Mesenchymal stem cell (in vitro differentiated cells and primary cell): ENCODE measurements around the gene FTH1.

Experiments
- DNase-seq: peaks from one replicate; pipeline ENCODE4 v3.0.0-alpha.2; 2013
- H2AFZ ChIP-seq: one replicate; pipeline ENCODE4 v1.6.1; 2013; ENCODE audit warnings: low read depth, mild to moderate bottlenecking, control low read depth, inconsistent platforms, low read length, moderate library complexity
- H2AK5ac ChIP-seq: 2 replicates; pipeline ENCODE4 v1.6.1; 2013; ENCODE audit warnings: low read length, moderate library complexity, mild to moderate bottlenecking, inconsistent platforms; ENCODE audit not compliant: severe bottlenecking
- H2BK120ac ChIP-seq: one replicate; pipeline ENCODE4 v1.6.1; 2013; ENCODE audit warnings: low read depth, mild to moderate bottlenecking, inconsistent platforms, low read length, moderate library complexity
- H2BK12ac ChIP-seq, 2 experiments: one replicate each; pipeline ENCODE4 v1.6.1; 2013; ENCODE audit warnings: inconsistent platforms in 2 of 2, low read length in 2 of 2, mild to moderate bottlenecking in 2 of 2, moderate library complexity in 2 of 2, control low read depth in 1 of 2
- H2BK15ac ChIP-seq: one replicate; pipeline ENCODE4 v1.6.1; 2013; ENCODE audit warnings: mild to moderate bottlenecking, low read depth, inconsistent platforms; ENCODE audit not compliant: poor library complexity, severe bottlenecking
- H2BK5ac ChIP-seq: 2 replicates; pipeline ENCODE4 v1.6.1; 2013; ENCODE audit warnings: low read depth, mild to moderate bottlenecking, low read length, control low read depth, inconsistent platforms; ENCODE audit not compliant: poor library complexity, severe bottlenecking
- H3K14ac ChIP-seq, 2 experiments: one replicate each; pipeline ENCODE4 v1.6.1; 2013; ENCODE audit warnings: inconsistent platforms in 2 of 2, low read length in 2 of 2, control low read depth in 1 of 2, mild to moderate bottlenecking in 1 of 2, moderate library complexity in 1 of 2
- H3K18ac ChIP-seq, 2 experiments: one replicate each; pipeline ENCODE4 v1.6.1; 2013; ENCODE audit warnings: inconsistent platforms in 2 of 2, low read length in 2 of 2, control low read depth in 1 of 2, low read depth in 1 of 2, mild to moderate bottlenecking in 1 of 2
- H3K23ac ChIP-seq, 2 experiments: one replicate each; pipeline ENCODE4 v1.6.1; 2013; ENCODE audit warnings: inconsistent platforms in 2 of 2, low read length in 2 of 2, mild to moderate bottlenecking in 2 of 2, moderate library complexity in 2 of 2, control low read depth in 1 of 2
- H3K27ac ChIP-seq: 2 replicates; pipeline ENCODE4 v1.5.1; 2013; ENCODE audit warnings: mild to moderate bottlenecking, moderate library complexity, low read length, control low read depth, inconsistent platforms; ENCODE audit not compliant: poor library complexity, severe bottlenecking
- H3K27me3 ChIP-seq, 2 experiments: 2 replicates each; pipeline versions ENCODE4 v1.6.1 to v1.7.0; 2013; ENCODE audit warnings: low read length in 2 of 2, mild to moderate bottlenecking in 2 of 2, moderate library complexity in 2 of 2, control low read depth in 1 of 2, inconsistent platforms in 1 of 2; ENCODE audit not compliant: control insufficient read depth in 1 of 2, insufficient read depth in 1 of 2
- H3K36me3 ChIP-seq, 2 experiments: 2 replicates each; pipeline versions ENCODE4 v1.6.1 to v1.7.0; 2013; ENCODE audit warnings: low read length in 2 of 2, control low read depth in 1 of 2, inconsistent platforms in 1 of 2, low read depth in 1 of 2, mild to moderate bottlenecking in 1 of 2; ENCODE audit not compliant: insufficient read depth in 2 of 2, control insufficient read depth in 1 of 2
- H3K4ac ChIP-seq, 2 experiments: one replicate each; pipeline ENCODE4 v1.6.1; 2013; ENCODE audit warnings: inconsistent platforms in 2 of 2, low read length in 2 of 2, mild to moderate bottlenecking in 2 of 2, moderate library complexity in 2 of 2, control low read depth in 1 of 2, low read depth in 1 of 2
- H3K4me1 ChIP-seq: 2 replicates; pipeline ENCODE4 v1.6.1; 2013; ENCODE audit warnings: low read depth, low read length, control low read depth; ENCODE audit not compliant: control insufficient read depth, insufficient read depth
- H3K4me2 ChIP-seq: 2 replicates; pipeline ENCODE4 v1.6.1; 2013; ENCODE audit warnings: low read length, mild to moderate bottlenecking, inconsistent platforms; ENCODE audit not compliant: poor library complexity, severe bottlenecking
- H3K4me3 ChIP-seq, 2 experiments: 2 replicates each; pipeline versions ENCODE4 v1.5.1 to v1.7.0; 2013; ENCODE audit warnings: low read length in 2 of 2, mild to moderate bottlenecking in 2 of 2, control low read depth in 1 of 2, low read depth in 1 of 2; ENCODE audit not compliant: insufficient read depth in 1 of 2
- H3K79me1 ChIP-seq: replicated peaks from 2 replicates; pipeline ENCODE4 v1.6.1; 2013; ENCODE audit warnings: mild to moderate bottlenecking, control low read depth, low read length, inconsistent platforms; ENCODE audit not compliant: poor library complexity, severe bottlenecking
- H3K9ac ChIP-seq: 2 replicates; pipeline ENCODE4 v1.7.0; 2013; ENCODE audit warnings: mild to moderate bottlenecking, low read length, moderate library complexity
- H3K9me3 ChIP-seq: 2 replicates; pipeline ENCODE4 v1.7.0; 2013; ENCODE audit warnings: mild to moderate bottlenecking, low read length; ENCODE audit not compliant: control insufficient read depth
- H4K8ac ChIP-seq: one replicate; pipeline ENCODE4 v1.6.1; 2013; ENCODE audit warnings: inconsistent platforms, mild to moderate bottlenecking, low read length, moderate library complexity
- H4K91ac ChIP-seq: one replicate; pipeline ENCODE4 v1.6.1; 2013; ENCODE audit warnings: mild to moderate bottlenecking, low read length, inconsistent platforms
- WGBS: methylation state at CpG from one replicate; pipeline ENCODE4 v1.1.7; 2013; ENCODE audit warnings: mixed read lengths; 5-methylcytosine and 5-hydroxymethylcytosine counted together

The FTH1 gene

DNA sequence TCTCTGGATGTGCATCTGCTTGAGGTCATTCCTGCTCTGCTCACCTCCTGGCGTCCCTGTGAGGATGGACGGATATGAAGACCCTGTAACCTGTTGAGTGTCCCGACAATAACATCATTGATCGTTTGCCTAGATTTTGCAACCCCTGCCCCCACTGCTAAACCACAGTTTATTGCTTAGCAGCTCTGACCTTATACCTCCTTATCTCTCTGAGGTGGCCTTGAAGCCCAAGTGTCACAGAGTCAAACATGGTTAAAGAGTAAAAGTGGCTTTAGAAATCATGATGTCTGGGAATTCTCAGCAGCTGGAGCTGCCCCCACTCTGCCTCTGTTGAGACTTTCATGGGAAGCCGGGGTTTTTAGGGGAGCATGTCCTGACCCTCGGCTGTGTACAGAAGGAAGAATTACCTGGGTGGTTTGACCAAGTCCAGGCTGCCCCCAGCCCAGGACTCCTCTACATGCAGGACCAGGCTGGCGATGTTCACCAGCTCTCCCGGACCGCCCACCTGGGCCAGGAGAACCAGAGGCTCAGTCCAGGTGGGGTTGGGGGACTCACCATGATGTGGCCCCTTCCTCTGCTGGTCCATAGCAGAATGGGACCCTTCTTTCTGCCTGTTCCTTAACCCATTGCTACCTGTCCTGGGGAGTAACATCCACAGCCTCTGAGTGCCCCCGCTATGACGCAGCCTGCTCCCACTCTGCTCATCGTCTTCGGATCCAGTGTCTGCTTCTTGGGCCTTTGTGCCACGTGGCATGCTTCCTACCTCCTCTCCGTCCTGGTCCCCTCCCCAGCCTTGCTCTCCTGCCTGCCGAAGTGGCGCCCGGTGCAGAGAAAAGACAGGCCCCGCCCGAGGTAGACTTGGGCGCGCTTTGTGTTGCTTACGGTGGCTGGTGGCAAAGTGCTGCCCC is 33.4 kb upstream of the FTH1 start:
- no peak for DNase-seq
- H3K4me3 ChIP-seq: no peak overlapping the region
- no peak overlapping the region for H3K23ac ChIP-seq
- no peak overlapping the region for H4K91ac ChIP-seq
- H2BK5ac ChIP-seq: no peak overlapping the region
- H3K9me3 ChIP-seq: peaks cover 12% of the 10 kb centered on the region
- H2AK5ac ChIP-seq: no peak overlapping the region
- H3K14ac ChIP-seq: no peak overlapping the region
- H3K36me3 ChIP-seq: no peaks in the 10 kb centered on the region
- H3K27me3 ChIP-seq: no peaks in the 10 kb centered on the region
- H2BK15ac ChIP-seq: no peak overlapping the region
- H3K4ac ChIP-seq: no peak overlapping the region
- peak overlapping the region in 1 of 2 experiments; percentile 21 for H2BK12ac ChIP-seq
- H3K18ac ChIP-seq: no peak overlapping the region
- H3K9ac ChIP-seq: no peak overlapping the region
- H3K27ac ChIP-seq: no peak overlapping the region
- WGBS: 90% methylated on average over 23 of the region's 23 CpGs
- no peak overlapping the region for H2BK120ac ChIP-seq
- H4K8ac ChIP-seq: no peak overlapping the region
- no peaks in the 10 kb centered on the region for H3K79me1 ChIP-seq
- H2AFZ ChIP-seq: no peak overlapping the region
- H3K4me1 ChIP-seq: peaks cover 11% of the 10 kb centered on the region
- H3K4me2 ChIP-seq: no peak overlapping the region

DNA sequence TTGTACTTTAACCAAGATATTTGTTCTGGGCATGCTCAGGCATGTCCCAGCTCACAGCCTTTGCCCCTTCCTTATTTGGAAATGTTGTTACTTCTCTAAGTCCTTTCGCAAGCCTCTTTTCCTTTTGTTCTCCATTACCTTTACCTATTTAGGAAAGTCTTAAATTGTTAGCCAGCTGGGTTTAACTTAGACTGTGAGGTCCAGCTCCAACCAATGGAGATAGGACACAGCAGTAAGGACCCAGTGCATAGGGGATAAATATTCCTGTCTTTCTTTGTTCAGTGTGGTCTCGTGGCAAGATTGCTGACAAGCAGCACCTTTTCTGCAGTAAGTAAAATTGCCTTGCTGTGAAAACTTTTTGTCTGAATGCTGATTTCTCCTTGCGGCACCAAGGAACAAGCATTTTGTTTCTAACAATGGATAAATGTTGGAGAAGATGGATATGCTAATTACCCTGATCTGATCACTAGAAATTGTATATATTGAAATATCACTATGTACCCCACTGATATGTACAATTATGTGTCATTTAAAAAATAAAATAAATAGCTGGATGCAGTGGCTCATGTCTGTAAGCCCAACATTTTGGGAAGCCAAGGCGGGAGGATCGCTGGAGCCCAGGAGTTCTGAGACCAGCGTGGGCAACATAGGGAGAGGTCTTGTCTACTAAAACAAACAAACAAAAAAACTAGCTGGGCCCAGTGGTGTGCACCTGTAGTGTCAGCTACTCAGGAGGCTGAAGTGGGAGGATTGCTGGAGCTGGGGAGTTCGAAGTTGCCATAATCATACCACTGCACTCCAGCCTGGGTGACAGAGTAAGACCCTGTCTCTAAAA is 31.9 kb upstream of the FTH1 start:
- Histone ChIP-seq H3K79me1 (no peaks in the 10 kb centered on the region), H2BK5ac (no peak overlapping the region), H3K4ac (no peak overlapping the region), H3K4me1 (peaks cover 11% of the 10 kb centered on the region), H3K14ac (no peak overlapping the region), H2BK120ac (no peak overlapping the region), H3K18ac (no peak overlapping the region), H3K36me3 (no peaks in the 10 kb centered on the region), H3K23ac (no peak overlapping the region), H2BK12ac (no peak overlapping the region), H3K9ac (peak overlapping the region; percentile 24), H3K27ac (no peak overlapping the region), H3K27me3 (no peaks in the 10 kb centered on the region), H4K91ac (no peak overlapping the region), H2AK5ac (no peak overlapping the region), H4K8ac (no peak overlapping the region), H3K4me2 (no peak overlapping the region), H2AFZ (no peak overlapping the region), H2BK15ac (no peak overlapping the region), H3K4me3 (peak overlapping the region in 1 of 2 experiments; percentile 29), H3K9me3 (peaks cover 12% of the 10 kb centered on the region)
- WGBS: 94% methylated on average over 6 of the region's 7 CpGs
- DNase-seq: peak; percentile 27

DNA sequence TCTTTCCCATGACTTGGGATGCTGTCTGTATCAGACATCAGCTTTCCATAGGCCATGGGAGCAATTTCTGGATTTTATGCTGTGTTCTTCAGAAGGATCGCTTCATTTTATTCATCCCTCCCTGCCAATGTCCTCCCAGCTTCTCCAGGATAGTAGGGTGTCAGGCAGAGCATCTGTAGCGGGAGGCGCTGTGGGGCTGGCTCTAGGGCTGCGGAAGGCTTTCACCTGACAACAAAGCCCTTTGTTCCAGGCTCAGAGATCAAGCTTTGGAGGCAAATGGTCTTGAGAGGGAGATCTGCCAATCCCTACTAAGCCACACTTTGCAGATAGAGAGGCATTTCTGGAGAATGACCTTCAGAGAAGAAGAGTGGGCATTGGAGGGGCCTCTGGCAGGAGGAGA is 29.5 kb upstream of the FTH1 start:
- Histone ChIP-seq H3K14ac (no peak overlapping the region), H3K9ac (no peak overlapping the region), H3K36me3 (no peaks in the 10 kb centered on the region), H2BK120ac (no peak overlapping the region), H3K23ac (no peak overlapping the region), H3K4ac (peak overlapping the region in 1 of 2 experiments; percentile 28), H2BK12ac (no peak overlapping the region), H3K18ac (no peak overlapping the region), H3K27ac (no peak overlapping the region), H3K4me3 (no peak overlapping the region), H4K91ac (no peak overlapping the region), H4K8ac (no peak overlapping the region), H3K27me3 (no peaks in the 10 kb centered on the region), H2BK15ac (no peak overlapping the region), H3K4me2 (no peak overlapping the region), H3K9me3 (peaks cover 12% of the 10 kb centered on the region), H2BK5ac (no peak overlapping the region), H2AFZ (no peak overlapping the region), H3K79me1 (no peaks in the 10 kb centered on the region), H2AK5ac (no peak overlapping the region), H3K4me1 (peaks cover 6% of the 10 kb centered on the region)
- 86% methylated on average over 4 of the region's 4 CpGs for WGBS
- DNase-seq: no peak

DNA sequence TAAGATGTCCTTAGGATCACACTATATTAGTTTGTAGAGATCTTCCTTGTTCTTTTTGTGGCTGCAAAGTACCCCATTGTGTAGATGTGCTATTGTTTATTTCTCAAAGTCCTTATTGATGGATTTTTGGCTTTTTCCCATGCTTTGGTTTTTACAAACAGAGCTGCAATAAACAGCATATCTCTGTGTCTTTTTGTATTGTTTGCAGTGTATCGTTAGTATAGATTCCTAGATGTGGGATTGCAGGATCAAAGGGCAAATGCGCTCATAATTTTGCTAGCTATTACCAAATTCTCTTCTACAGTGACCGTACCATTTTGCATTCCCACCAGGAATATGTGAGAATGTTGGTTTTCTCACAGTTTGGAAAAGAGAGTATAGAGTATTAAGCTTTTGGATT is 27.5 kb upstream of the FTH1 start:
- Histone ChIP-seq H3K27me3 (no peaks in the 10 kb centered on the region), H3K14ac (no peak overlapping the region), H2BK120ac (no peak overlapping the region), H3K4me3 (no peak overlapping the region), H3K36me3 (no peaks in the 10 kb centered on the region), H4K8ac (no peak overlapping the region), H3K18ac (no peak overlapping the region), H2BK5ac (no peak overlapping the region), H3K4me2 (no peak overlapping the region), H3K23ac (no peak overlapping the region), H3K9me3 (peaks cover 10% of the 10 kb centered on the region), H3K79me1 (no peaks in the 10 kb centered on the region), H3K4ac (no peak overlapping the region), H4K91ac (no peak overlapping the region), H2AFZ (no peak overlapping the region), H3K27ac (no peak overlapping the region), H2BK15ac (no peak overlapping the region), H2BK12ac (no peak overlapping the region), H3K9ac (no peak overlapping the region), H2AK5ac (no peak overlapping the region), H3K4me1 (no peaks in the 10 kb centered on the region)
- WGBS: 88% methylated on average over 1 of the region's 3 CpGs
- DNase-seq: no peak
